ENCODE results near the gene VSTM2L. TPM values are rescaled to one million over a fixed set of nuclear protein-coding genes. Genes with fewer than 3 reads are reported as not detected.

Gene VSTM2L
- total and polyA plus RNA-seq, 9 of the 15 experiments (the other 6 are each of a cell fraction or from before 2014, with no cell fraction given) = not detected

GRCh38 chr20:37969949-37970855, 67.3 kb downstream of the VSTM2L start:
- intact Hi-C loops (cut with micrococcal nuclease) = no loop called here
- Histone ChIP-seq H3K36me3 (ENCODE audit: control insufficient read depth, insufficient read depth, low read length) (no peaks in the 10 kb centered on the region), H3K79me2 (ENCODE audit: control insufficient read depth, insufficient read depth, low read length) (no peaks in the 10 kb centered on the region), H3K27me3 (ENCODE audit: control insufficient read depth in 2 of 2, insufficient read depth in 2 of 2, low read length in 2 of 2) (no peaks in the 10 kb centered on the region), H3K4me2 (ENCODE audit: insufficient read depth, low read length) (peak overlapping the region; percentile 3; the same call in 1 of the 2 replicates), H3K9me1 (ENCODE audit: control insufficient read depth, insufficient read depth, low read length) (no peaks in the 10 kb centered on the region), H3K27ac (ENCODE audit: extremely low read depth, low read depth, low read length) (no peak overlapping the region), H3K9ac (ENCODE audit: insufficient read depth in 1 of 2, low read depth in 2 of 2, low read length in 2 of 2) (no peak overlapping the region), H4K20me1 (replicated peaks; ENCODE audit: control insufficient read depth, insufficient read depth, low read length) (no peaks in the 10 kb centered on the region), H2AFZ (ENCODE audit: low read depth, low read length) (no peak overlapping the region), H3K4me3 (no peak overlapping the region), H3K4me1 (replicated peaks in 1 of 2; ENCODE audit: control insufficient read depth in 2 of 2, insufficient read depth in 2 of 2, low read length in 2 of 2) (peaks cover 6 to 11% of the 10 kb centered on the region in 2 experiments; a peak in 3 of 5 replicates), H3K9me3 (replicated peaks; ENCODE audit: control insufficient read depth, insufficient read depth, low read depth, low read length) (no peaks in the 10 kb centered on the region)
- FAIRE-seq (peak; percentile 42), ATAC-seq (peak; percentile 30; the same call in 1 of the 3 replicates), DNase-seq (ENCODE audit: extremely low read depth in 1 of 4, low spot score in 3 of 4) (peak in 1 of 4 experiments; percentile 45)
- in situ Hi-C loops (cut with MboI) = no loop called here
- TF ChIP-seq TCF3 (CRISPR knock-in tag; IDR thresholded peaks at IDR 0.05) (peak; percentile 26; the same call in 1 of the 2 replicates), NCOR1 (IDR thresholded peaks at IDR 0.05) (peak; percentile 19; the same call in 1 of the 2 replicates), ARID1B (IDR thresholded peaks at IDR 0.05) (0 out of 2 replicates have a peak, but pooled peaks have one; percentile 21), ZNF449 (CRISPR knock-in tag; IDR thresholded peaks at IDR 0.05) (no peak), CBFA2T2 (conservative IDR thresholded peaks at IDR 0.05) (peak; percentile 24), ZFP36 (IDR thresholded peaks at IDR 0.05; ENCODE audit: low read depth, low read length, partially characterized antibody) (no peak), CBFA2T3 (IDR thresholded peaks at IDR 0.05) (peak; percentile 55), CREB3L1 (IDR thresholded peaks at IDR 0.05; ENCODE audit: borderline replicate concordance, low read depth) (no peak), SAFB2 (IDR thresholded peaks at IDR 0.05; ENCODE audit: borderline replicate concordance, low read depth, low read length, severe bottlenecking) (no peak)
- 24% methylated on average over 7 of the region's 7 CpGs for WGBS (ENCODE audit: insufficient coverage, low coverage, missing lambda C conversion rate)
- CTCF ChIA-PET (ENCODE audit: low intra/inter-chr PET ratio) = no interaction called here
- no TSS peak for BruUV-seq (replicated peaks)
- POLR2A ChIA-PET = interaction anchor here (0.6 to 0.7 kb wide), 2 partner anchors 421 to 451 kb away, joined by 3 to 4 read pairs; no protein-coding TSS in a partner anchor

Data from K562 (cell line).